ENCODE results near the gene KCNMB1.
A peak's percentile ranks its signal among the peaks of the same experiment; 100 is the strongest.

KCNMB1 gene

GRCh38 chr5:170338933-170339779, 50.0 kb downstream of the KCNMB1 start:
- no peak overlapping the region for H3K4me3 ChIP-seq (ENCODE audit: low read depth, low read length)
- TF ChIP-seq CTCF (conservative IDR thresholded peaks at IDR 0.05; ENCODE audit: low read depth, low read length): peak; percentile 32
- DNase-seq (ENCODE audit: low read depth): no peak

GRCh38 chr5:170338291-170338690, 50.9 kb downstream of the KCNMB1 start:
- no peak overlapping the region for H3K4me3 ChIP-seq (ENCODE audit: low read depth, low read length)
- DNase-seq (ENCODE audit: low read depth): no peak
- no peak for TF ChIP-seq CTCF (conservative IDR thresholded peaks at IDR 0.05; ENCODE audit: low read depth, low read length)

GRCh38 chr5:170337045-170337733, 52.0 kb downstream of the KCNMB1 start:
- no peak for TF ChIP-seq CTCF (conservative IDR thresholded peaks at IDR 0.05; ENCODE audit: low read depth, low read length)
- no peak for DNase-seq (ENCODE audit: low read depth)
- H3K4me3 ChIP-seq (ENCODE audit: low read depth, low read length): no peak overlapping the region

- no peak for DNase-seq (ENCODE audit: low read depth)
- H3K4me3 ChIP-seq (ENCODE audit: low read depth, low read length): no peak overlapping the region
- TF ChIP-seq CTCF (conservative IDR thresholded peaks at IDR 0.05; ENCODE audit: low read depth, low read length): no peak
Measured at GRCh38 chr5:170336065-170336464, 53.1 kb downstream of the KCNMB1 start.

- H3K4me3 ChIP-seq (ENCODE audit: low read depth, low read length): no peak overlapping the region
- DNase-seq (ENCODE audit: low read depth): no peak
- TF ChIP-seq CTCF (conservative IDR thresholded peaks at IDR 0.05; ENCODE audit: low read depth, low read length): no peak
Measured at GRCh38 chr5:170334626-170335025, 54.5 kb downstream of the KCNMB1 start.

GRCh38 chr5:170333161-170333910, 55.8 kb downstream of the KCNMB1 start:
- TF ChIP-seq CTCF (conservative IDR thresholded peaks at IDR 0.05; ENCODE audit: low read depth, low read length): peak; percentile 14
- H3K4me3 ChIP-seq (ENCODE audit: low read depth, low read length): no peak overlapping the region
- DNase-seq (ENCODE audit: low read depth): peak; percentile 43
